Measurements from ENCODE around the gene FIGLA. TPM values are rescaled to one million over a fixed set of nuclear protein-coding genes. Genes with fewer than 3 reads are reported as not detected.

FIGLA gene
- total RNA-seq, 1 experiment from 2014 or later = not detected

DNA sequence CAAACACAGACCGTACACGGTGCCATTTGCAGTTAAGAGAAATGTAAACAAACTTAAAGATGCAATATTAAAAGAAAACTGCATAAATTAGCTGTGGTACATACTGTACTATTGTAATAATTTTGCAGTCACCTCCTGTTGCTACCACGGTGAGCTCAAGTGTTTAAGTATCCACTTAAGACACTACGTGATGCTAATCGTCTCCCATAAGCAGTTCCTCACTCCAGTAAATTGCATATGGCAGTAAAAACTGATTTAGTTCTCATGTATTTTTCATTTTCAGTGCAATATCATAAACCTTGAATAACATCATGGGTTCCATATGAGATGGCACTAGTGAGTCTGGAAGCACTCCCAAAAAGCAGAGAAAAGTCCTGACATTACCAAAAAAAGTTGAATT, 15.6 kb upstream of the FIGLA start:
- Histone ChIP-seq H3K4me1 (ENCODE audit: control insufficient read depth in 1 of 2, insufficient read depth in 2 of 2, low read length in 2 of 2) (no peaks in the 10 kb centered on the region), H3K79me2 (ENCODE audit: insufficient read depth, low read length) (no peaks in the 10 kb centered on the region), H3K9me2 (ENCODE audit: insufficient read depth) (no peaks in the 10 kb centered on the region), H3K4me2 (ENCODE audit: low read length) (no peak overlapping the region), H4K20me1 (ENCODE audit: insufficient read depth) (no peaks in the 10 kb centered on the region), H3K9me3 (ENCODE audit: control insufficient read depth in 1 of 2, insufficient read depth in 1 of 2, low read depth in 1 of 2, low read length in 2 of 2) (no peaks in the 10 kb centered on the region), H3K27ac (ENCODE audit: low read depth, low read length) (no peak overlapping the region), H3K4me3 (replicated peaks in 1 of 2; ENCODE audit: low read depth in 1 of 2, low read length in 2 of 2) (no peak overlapping the region), H3K36me3 (ENCODE audit: control insufficient read depth in 1 of 2, insufficient read depth in 2 of 2, low read length in 2 of 2) (no peaks in the 10 kb centered on the region), H3K27me3 (ENCODE audit: insufficient read depth, low read length) (no peaks in the 10 kb centered on the region), H2AFZ (ENCODE audit: low read depth, low read length, poor library complexity, severe bottlenecking) (no peak overlapping the region), H3K9ac (ENCODE audit: low read length) (no peak overlapping the region)
- no peak for ATAC-seq
- BruUV-seq (replicated peaks) = no TSS peak
- RAD21 ChIA-PET (ENCODE audit: low non-redundant PET in 1 of 2, low total read pairs in 2 of 2, uncharacterized antibody in 2 of 2, unreplicated experiment in 2 of 2) = no interaction called here
- TF ChIP-seq CEBPB (IDR thresholded peaks at IDR 0.05; ENCODE audit: low read depth) (no peak), EZH2 (IDR thresholded peaks at IDR 0.05) (no peak)
- TF ChIP-seq, protein P1, sequence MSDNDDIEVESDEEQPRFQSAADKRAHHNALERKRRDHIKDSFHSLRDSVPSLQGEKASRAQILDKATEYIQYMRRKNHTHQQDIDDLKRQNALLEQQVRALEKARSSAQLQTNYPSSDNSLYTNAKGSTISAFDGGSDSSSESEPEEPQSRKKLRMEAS (IDR thresholded peaks at IDR 0.05) = no peak
- POLR2A ChIA-PET = interaction anchor here (1.5 kb wide), 1 partner anchor 142 kb away, joined by 3 read pairs; no protein-coding TSS in a partner anchor
- CTCF ChIA-PET = no interaction called here
- intact Hi-C loops (cut with micrococcal nuclease) = loop anchor here (1.0 kb wide), 1 partner anchor 18 kb away; no protein-coding TSS in a partner anchor
- no peak for DNase-seq (ENCODE audit: low read depth, low spot score)

DNA sequence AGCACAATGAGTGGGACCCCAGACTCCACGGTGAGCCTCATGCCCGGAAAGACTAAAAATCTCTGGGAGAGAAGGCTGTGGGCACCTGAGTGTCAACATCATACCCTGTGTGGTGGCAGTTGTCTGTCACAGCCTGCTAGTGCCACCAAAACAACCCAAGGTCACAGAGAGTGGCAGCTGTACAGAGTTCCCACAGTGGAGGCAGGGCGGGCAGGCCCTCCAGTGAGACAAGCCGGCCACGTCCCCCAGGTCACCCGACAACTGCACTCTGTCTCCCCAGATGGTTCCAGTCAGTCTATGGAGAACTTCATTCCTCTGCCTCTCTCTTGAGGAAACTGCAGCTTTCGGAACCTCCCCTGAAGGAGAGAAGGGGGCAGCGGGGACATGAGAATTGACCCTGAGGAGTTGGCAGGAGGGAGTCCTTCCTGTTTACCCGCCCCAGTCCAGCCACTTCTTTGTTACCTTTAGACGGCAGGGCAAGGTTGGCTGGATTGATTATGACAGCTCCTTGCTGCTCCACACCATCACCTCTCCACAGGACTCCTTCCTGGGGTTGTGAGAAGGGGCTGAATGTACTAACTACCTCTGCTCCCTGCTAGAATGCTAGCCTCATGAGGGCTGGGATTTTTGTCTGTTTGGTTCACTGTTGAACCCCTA, 11.3 kb upstream of the FIGLA start:
- ATAC-seq (no peak), DNase-seq (ENCODE audit: low read depth, low spot score) (no peak)
- Histone ChIP-seq H3K9me2 (ENCODE audit: insufficient read depth) (no peaks in the 10 kb centered on the region), H3K27ac (ENCODE audit: low read depth, low read length) (no peak overlapping the region), H3K4me1 (ENCODE audit: control insufficient read depth in 1 of 2, insufficient read depth in 2 of 2, low read length in 2 of 2) (no peaks in the 10 kb centered on the region), H3K9ac (ENCODE audit: low read length) (no peak overlapping the region), H3K27me3 (ENCODE audit: insufficient read depth, low read length) (no peaks in the 10 kb centered on the region), H4K20me1 (ENCODE audit: insufficient read depth) (no peaks in the 10 kb centered on the region), H3K79me2 (ENCODE audit: insufficient read depth, low read length) (no peaks in the 10 kb centered on the region), H2AFZ (ENCODE audit: low read depth, low read length, poor library complexity, severe bottlenecking) (no peak overlapping the region), H3K4me2 (ENCODE audit: low read length) (no peak overlapping the region), H3K36me3 (ENCODE audit: control insufficient read depth in 1 of 2, insufficient read depth in 2 of 2, low read length in 2 of 2) (no peaks in the 10 kb centered on the region), H3K4me3 (replicated peaks in 1 of 2; ENCODE audit: low read depth in 1 of 2, low read length in 2 of 2) (no peak overlapping the region), H3K9me3 (ENCODE audit: control insufficient read depth in 1 of 2, insufficient read depth in 1 of 2, low read depth in 1 of 2, low read length in 2 of 2) (no peaks in the 10 kb centered on the region)
- no TSS peak for BruUV-seq (replicated peaks)
- TF ChIP-seq POLR2A (IDR thresholded peaks at IDR 0.05; ENCODE audit: borderline replicate concordance, extremely low read depth, insufficient read depth, insufficient read length) (no peak), SP1 (IDR thresholded peaks at IDR 0.05; ENCODE audit: low read depth) (no peak), ZFX (IDR thresholded peaks at IDR 0.05) (no peak), JUND (IDR thresholded peaks at IDR 0.05) (no peak), ELF1 (IDR thresholded peaks at IDR 0.05; ENCODE audit: borderline replicate concordance, low read depth) (no peak)
- TF ChIP-seq, protein P2, sequence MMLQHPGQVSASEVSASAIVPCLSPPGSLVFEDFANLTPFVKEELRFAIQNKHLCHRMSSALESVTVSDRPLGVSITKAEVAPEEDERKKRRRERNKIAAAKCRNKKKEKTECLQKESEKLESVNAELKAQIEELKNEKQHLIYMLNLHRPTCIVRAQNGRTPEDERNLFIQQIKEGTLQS (IDR thresholded peaks at IDR 0.05) = no peak
- ChIA-PET RAD21 (ENCODE audit: low non-redundant PET in 1 of 2, low total read pairs in 2 of 2, uncharacterized antibody in 2 of 2, unreplicated experiment in 2 of 2) (no interaction called here), POLR2A (no interaction called here), CTCF (no interaction called here)
- intact Hi-C loops (cut with micrococcal nuclease) = no loop called here
